Stimulated activated CD4-positive, alpha-beta T cell treated with anti-CD3 and anti-CD28 coated beads, Interleukin-12 subunit alpha, Interleukin-12 subunit beta, amount 100 ng/mL, for 4 hours (primary cell): ENCODE data around the gene ADK.

Experiments used
- DNase-seq: peaks from one replicate; pipeline ENCODE4 v3.0.0-alpha.2; 2020

Gene ADK

DNA sequence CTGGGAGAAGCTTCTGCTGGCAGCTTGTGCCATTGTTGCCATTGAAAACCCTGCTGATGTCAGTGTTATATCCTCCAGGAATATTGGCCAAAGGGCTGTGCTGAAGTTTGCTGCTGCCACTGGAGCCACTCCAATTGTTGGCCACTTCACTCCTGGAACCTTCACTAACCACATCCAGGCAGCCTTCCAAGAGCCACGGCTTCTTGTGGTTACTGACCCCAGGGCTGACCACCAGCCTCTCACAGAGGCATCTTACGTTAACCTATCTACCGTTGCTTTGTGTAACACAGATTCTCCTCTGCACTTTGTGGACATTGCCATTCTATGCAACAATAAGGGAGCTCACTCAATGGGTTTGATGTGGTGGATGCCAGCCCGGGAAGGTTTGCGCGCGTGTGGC lies 220.7 kb downstream of the ADK start:
- DNase-seq: no peak

- DNase-seq: no peak
These were observed 222.0 kb downstream of the ADK start for GRCh38 chr10:74373059-74373458.

- no peak for DNase-seq
These were observed 226.5 kb downstream of the ADK start for GRCh38 chr10:74377476-74377875.

- DNase-seq: no peak
These were observed 228.5 kb downstream of the ADK start for GRCh38 chr10:74379474-74379873.

- DNase-seq: no peak
These were observed 229.8 kb downstream of the ADK start for GRCh38 chr10:74380795-74381194.

GRCh38 chr10:74381291-74381853 lies 230.4 kb downstream of the ADK start:
- no peak for DNase-seq

DNA sequence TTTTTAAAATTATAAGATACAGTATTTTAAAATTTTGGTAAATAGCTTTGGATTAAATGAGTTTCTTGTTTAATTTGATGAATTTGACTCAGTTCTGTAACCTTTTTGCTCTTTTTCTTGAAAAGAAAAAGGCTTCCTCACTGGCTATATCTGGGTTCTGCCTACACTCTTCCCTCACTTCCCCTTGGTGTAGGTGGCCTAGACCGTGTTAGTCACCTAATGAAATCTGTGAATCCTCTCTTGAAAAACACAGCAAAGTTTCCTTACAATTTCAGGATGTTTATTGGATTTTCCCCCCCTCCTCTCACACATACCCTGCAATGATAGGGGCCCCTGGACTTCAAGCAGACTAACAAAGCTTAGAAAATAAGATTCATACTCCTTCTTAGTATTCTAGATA lies 231.6 kb downstream of the ADK start:
- no peak for DNase-seq

DNA sequence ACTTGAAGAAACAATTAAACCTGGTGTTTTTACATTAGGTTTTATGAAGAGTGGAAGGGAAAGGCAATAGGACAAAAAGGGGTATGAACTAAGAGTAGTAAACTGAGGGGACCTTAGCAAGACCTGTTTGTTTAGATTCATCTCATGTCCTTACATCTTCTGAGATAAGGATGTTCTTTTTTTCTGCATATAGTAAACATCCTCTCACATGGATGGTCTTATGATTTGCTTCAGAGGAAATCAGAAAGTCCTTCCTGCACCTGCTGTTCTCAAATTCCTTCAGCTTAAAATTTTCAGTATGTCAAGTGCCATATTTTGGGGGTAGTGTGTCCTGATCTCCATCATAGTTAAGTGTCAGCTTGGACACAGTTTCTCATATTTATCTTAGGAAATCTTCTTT lies 232.6 kb downstream of the ADK start:
- no peak for DNase-seq

DNA sequence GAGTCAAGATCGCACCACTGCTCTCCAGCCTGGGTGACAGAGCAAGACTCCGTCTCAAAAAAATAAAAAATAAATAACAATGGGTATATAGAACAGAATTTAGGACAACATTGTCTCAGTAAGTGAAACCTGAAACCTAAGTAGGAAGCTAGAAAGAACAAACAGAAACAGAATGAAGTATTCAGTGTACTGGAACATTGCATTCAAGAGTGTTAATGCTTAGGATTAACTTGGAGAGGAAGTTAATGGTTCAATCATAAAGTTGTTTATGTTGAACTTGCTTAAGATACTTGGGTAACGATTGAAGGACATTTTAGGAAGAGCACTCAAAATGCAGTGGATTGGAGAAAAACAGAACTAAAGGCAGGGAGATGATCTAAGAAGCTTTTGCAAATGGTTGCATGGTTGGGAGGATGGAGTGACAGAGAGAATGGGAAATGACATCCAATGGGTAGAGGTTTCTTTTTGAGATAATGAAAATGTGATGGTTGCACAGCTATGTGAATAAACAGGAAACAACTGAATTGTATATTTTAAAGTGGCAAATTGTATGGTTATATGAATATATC lies 233.7 kb downstream of the ADK start:
- no peak for DNase-seq

DNA sequence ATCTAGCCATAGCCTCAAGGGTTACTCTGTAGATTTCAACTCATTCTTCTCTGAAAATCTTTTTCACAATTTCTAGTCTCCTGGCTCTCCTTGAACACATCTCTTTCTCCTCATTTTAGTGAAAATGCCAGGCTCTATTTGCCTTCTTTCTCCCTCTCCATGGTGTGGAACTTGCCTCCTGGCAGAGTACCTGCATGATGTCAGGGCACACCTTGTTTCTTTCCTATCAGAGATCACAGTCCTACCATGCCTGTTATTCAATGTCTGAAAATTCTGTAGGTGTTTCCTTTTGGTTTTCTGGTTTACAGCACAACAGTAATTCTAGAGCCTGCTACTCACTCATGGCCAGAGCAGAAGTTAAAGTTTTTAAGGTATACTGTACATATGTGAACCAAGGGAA lies 237.8 kb downstream of the ADK start:
- DNase-seq: no peak

DNA sequence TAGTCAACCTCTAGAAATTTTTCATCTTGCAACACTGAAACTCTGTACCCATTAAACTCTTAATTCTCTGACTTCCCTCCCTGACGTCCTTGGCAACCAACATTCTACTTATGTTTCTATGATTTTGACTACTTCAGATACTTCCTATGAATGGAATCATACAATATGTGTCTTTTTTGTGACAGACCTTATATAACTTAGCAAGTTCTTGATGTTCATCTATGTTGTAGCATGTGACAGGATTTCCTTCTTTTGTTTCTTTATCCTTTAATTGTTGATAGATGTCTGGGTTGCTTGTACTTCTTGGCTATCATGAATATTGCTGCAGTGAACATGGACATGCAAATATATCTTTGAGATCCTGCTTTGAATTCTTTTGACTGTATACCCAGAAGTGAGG lies 240.8 kb downstream of the ADK start:
- no peak for DNase-seq

GRCh38 chr10:74394416-74394969 lies 243.5 kb downstream of the ADK start:
- no peak for DNase-seq

GRCh38 chr10:74400186-74400585 lies 249.2 kb downstream of the ADK start:
- no peak for DNase-seq

GRCh38 chr10:74406006-74406405 lies 255.0 kb downstream of the ADK start:
- no peak for DNase-seq

DNA sequence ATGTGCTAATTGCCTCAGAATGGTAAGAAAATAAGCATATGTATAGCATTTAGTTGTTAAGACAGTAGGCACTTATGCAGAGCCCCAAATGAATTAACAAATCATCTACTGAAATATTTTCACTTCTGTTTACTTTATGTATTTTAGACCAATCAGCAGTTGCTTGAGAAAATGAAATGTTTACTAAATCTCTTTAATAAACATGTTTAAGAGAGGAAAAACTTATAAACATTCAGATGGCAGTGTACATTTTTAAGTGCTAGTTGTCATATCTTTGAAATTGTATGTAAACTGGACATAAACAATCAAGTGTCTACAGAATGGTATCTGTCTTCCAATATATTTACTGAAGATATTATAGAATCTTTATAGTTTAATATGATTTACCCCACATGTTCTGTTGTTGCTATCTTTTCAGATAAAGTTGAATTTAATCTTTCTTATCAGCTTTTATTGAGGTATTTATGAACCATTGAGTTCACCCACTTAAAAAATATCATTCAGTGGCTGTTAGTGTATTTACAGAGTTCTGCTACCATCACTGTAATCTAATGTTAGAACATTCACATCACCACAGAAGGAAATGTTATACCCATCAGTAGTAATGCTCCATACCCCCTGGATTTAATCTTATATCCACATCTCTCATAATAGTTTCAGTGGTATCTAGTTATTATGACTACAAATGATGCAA lies 264.3 kb downstream of the ADK start:
- DNase-seq: no peak

DNA sequence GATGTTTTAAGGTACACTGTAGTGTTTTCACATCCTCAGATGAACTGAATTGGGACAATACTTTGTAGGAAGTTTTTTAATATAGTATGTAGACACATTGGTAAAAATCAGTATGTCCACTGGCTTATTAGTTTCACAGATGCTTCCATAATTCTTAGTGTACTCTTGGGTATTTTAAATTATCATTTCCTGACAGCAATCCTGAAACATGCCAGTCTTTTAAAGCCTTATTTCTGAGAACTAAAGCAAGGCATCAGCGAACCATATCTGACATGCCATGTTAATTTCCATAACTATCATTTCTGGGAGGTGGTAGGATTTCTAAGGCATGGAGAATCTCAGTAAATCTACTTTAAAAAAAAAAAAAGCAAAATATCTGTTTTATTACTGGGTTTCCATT lies 266.4 kb downstream of the ADK start:
- no peak for DNase-seq

DNA sequence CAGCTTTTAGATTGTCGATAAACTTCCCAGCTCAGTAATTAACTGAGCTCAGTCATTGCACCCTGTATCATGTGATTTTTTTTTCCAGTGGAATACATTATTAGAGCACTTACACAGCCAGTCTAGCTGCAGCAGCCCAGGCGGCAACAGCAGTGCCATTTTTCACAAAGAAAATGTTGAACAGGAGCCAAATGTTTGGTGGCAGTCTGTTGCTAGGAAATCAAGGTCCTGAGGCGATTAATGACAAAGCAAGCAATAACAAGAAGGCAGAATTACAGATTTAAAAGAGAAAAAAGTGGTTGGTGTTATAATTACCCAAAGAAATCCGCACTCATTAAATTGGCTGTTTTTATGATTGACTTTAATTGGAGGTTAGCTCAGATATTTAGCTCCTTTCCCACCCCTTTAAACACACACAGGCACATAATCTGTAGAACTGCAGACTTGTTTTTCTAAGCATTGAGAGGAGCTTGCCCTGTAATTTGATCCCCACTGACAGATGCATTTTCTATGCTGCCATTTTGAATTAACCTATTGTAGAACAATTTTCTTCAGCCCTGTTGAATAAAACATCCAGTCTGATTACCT lies 267.4 kb downstream of the ADK start:
- no peak for DNase-seq

GRCh38 chr10:74419491-74419951 lies 268.5 kb downstream of the ADK start:
- DNase-seq: no peak

GRCh38 chr10:74419958-74420375 lies 268.9 kb downstream of the ADK start:
- DNase-seq: peak; percentile 19

DNA sequence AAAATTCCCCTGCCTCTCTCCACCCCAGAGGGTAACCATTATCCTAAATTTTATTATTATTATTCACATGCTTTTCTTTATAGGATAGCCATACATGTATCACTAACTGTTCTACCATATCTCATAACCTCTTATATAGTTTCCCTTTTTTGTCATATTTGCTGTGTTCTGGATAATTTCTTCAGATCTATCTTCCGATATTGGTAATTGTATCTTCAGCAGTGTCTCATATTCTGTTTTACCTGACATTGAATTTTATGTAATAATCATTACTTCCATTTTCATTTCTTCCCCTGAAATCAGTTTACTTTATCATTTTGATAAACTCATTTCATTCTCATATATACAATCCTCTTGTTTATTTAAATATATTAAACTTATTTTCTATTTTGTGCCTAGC lies 273.5 kb downstream of the ADK start:
- DNase-seq: no peak

DNA sequence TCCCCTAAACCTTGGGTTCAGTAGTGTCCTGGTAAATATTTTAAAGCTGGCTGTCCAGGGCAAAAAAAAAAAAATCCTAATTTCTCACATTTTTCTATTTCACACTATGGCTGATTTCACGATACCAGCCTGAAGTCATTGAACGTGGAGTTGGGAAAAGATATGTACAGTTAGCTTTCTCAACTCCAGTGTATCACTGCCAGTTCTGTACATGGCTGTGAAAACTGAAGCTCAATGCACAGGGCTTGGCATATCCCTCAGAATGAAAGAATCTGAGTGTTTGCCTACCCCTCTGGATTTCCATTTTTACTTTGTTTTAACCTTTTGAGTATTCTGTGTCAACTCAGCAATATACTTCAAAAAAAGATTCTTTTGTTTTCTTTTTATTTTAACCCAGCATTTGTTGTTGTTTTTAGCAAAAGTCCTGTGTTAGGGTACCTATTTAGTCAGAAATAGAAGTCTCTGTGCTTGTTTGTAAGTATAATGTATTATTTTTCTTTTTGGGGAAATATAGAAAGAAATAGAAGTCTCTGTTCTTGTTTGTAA lies 274.5 kb downstream of the ADK start:
- DNase-seq: no peak

GRCh38 chr10:74431816-74432215 lies 280.8 kb downstream of the ADK start:
- DNase-seq: no peak

DNA sequence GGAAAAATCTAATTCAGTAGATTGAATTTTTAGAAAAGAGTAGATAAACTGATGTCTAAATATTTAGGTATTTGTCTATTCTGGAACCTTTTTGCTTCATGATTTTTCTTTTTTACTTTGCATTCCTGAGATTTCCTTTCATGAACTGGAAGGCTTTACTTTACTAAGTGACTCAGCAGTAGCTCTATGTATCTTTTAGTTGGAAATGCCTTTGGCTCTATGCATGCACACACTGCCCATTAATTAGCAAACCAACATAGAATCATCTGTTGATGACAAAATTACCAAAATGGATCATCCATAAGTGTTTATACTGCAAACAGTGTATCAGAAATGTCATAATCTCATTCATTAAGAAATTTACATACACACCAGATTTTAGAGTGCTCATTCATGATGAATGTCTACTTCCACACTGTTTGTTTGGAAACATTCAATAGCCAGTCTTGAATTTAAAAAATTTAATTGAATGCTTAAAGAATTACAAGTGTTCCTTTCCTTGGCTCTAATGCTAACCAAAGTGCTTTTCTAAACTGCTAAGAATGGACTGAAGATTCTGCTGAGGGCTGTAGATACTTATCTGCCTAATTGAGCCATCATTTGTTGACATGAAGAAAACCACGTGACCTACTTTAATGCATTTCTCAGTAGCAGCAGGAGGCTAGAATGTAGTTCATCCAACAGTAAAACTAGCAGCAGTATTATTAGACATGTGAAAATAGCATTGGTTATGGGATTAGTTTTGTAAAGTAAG lies 282.0 kb downstream of the ADK start:
- no peak for DNase-seq
